ES-I3 (cell line): ENCODE results near the gene CHRM1.

Source experiments
- H3K36me3 ChIP-seq: 2 replicates; pipeline ENCODE4 v1.6.1; 2013; ENCODE audit warnings: mild to moderate bottlenecking, low read length, control low read depth, moderate library complexity; ENCODE audit not compliant: insufficient read depth
- H3K4me1 ChIP-seq: 2 replicates; pipeline ENCODE4 v1.6.1; 2013; ENCODE audit warnings: mild to moderate bottlenecking, control low read depth, low read length; ENCODE audit not compliant: insufficient read depth
- H3K9ac ChIP-seq: 2 replicates; pipeline ENCODE4 v1.6.1; 2013; ENCODE audit warnings: low read depth, mild to moderate bottlenecking, low read length, moderate library complexity
- H3K9me3 ChIP-seq: 2 replicates; pipeline ENCODE4 v1.6.1; 2013; ENCODE audit warnings: mild to moderate bottlenecking, low read length, moderate library complexity; ENCODE audit not compliant: control insufficient read depth, insufficient read depth

Gene CHRM1

GRCh38 chr11:62933285-62933684 is 12.1 kb upstream of the CHRM1 start:
- H3K4me1 ChIP-seq: peaks cover 16% of the 10 kb centered on the region
- no peaks in the 10 kb centered on the region for H3K36me3 ChIP-seq

GRCh38 chr11:62931499-62932278 is 10.5 kb upstream of the CHRM1 start:
- peaks cover 21% of the 10 kb centered on the region for H3K4me1 ChIP-seq

More at GRCh38 chr11:62933285-62933684, 12.1 kb upstream of the CHRM1 start:
- Histone ChIP-seq H3K9me3 (no peaks in the 10 kb centered on the region; the same call in 1 of the 2 replicates), H3K9ac (no peak overlapping the region)

GRCh38 chr11:62930666-62931065 is 9.5 kb upstream of the CHRM1 start:
- Histone ChIP-seq H3K4me1 (peaks cover 21% of the 10 kb centered on the region), H3K36me3 (no peaks in the 10 kb centered on the region), H3K9me3 (no peaks in the 10 kb centered on the region), H3K9ac (no peak overlapping the region)

More at GRCh38 chr11:62931499-62932278, 10.5 kb upstream of the CHRM1 start:
- H3K9ac ChIP-seq: no peak overlapping the region
- no peaks in the 10 kb centered on the region for H3K9me3 ChIP-seq
- no peaks in the 10 kb centered on the region for H3K36me3 ChIP-seq

GRCh38 chr11:62930157-62930556 is 9.0 kb upstream of the CHRM1 start:
- peaks cover 21% of the 10 kb centered on the region for H3K4me1 ChIP-seq
- H3K9ac ChIP-seq: no peak overlapping the region
- H3K36me3 ChIP-seq: no peaks in the 10 kb centered on the region

GRCh38 chr11:62928011-62928410 is 6.8 kb upstream of the CHRM1 start:
- Histone ChIP-seq H3K36me3 (no peaks in the 10 kb centered on the region), H3K4me1 (peaks cover 14% of the 10 kb centered on the region), H3K9ac (no peak overlapping the region), H3K9me3 (no peaks in the 10 kb centered on the region)

More at GRCh38 chr11:62930157-62930556, 9.0 kb upstream of the CHRM1 start:
- no peaks in the 10 kb centered on the region for H3K9me3 ChIP-seq

- peaks cover 17% of the 10 kb centered on the region for H3K4me1 ChIP-seq
- no peaks in the 10 kb centered on the region for H3K36me3 ChIP-seq
- peak overlapping the region; percentile 51 for H3K9ac ChIP-seq
- no peaks in the 10 kb centered on the region for H3K9me3 ChIP-seq
These were observed 5.7 kb upstream of the CHRM1 start for GRCh38 chr11:62926680-62927455.

- Histone ChIP-seq H3K9ac (peak overlapping the region; percentile 51), H3K9me3 (no peaks in the 10 kb centered on the region), H3K36me3 (no peaks in the 10 kb centered on the region)
These were observed 4.8 kb upstream of the CHRM1 start for GRCh38 chr11:62925745-62926679.

GRCh38 chr11:62925308-62925707 is 4.1 kb upstream of the CHRM1 start:
- Histone ChIP-seq H3K9me3 (no peaks in the 10 kb centered on the region), H3K36me3 (no peaks in the 10 kb centered on the region), H3K4me1 (peaks cover 9% of the 10 kb centered on the region), H3K9ac (peak overlapping the region; percentile 51; the same call in 1 of the 2 replicates)

More at GRCh38 chr11:62925745-62926679, 4.8 kb upstream of the CHRM1 start:
- peaks cover 9% of the 10 kb centered on the region for H3K4me1 ChIP-seq

GRCh38 chr11:62923601-62924411 is 2.6 kb upstream of the CHRM1 start:
- Histone ChIP-seq H3K36me3 (no peaks in the 10 kb centered on the region), H3K9ac (peak overlapping the region; percentile 60), H3K9me3 (no peaks in the 10 kb centered on the region), H3K4me1 (peaks cover 9% of the 10 kb centered on the region)

GRCh38 chr11:62922653-62923431 is 1.7 kb upstream of the CHRM1 start:
- Histone ChIP-seq H3K9me3 (no peaks in the 10 kb centered on the region), H3K4me1 (peaks cover 9% of the 10 kb centered on the region), H3K9ac (peak overlapping the region; percentile 60; the same call in 1 of the 2 replicates), H3K36me3 (no peaks in the 10 kb centered on the region)

GRCh38 chr11:62922189-62922589 is 1.0 kb upstream of the CHRM1 start:
- no peaks in the 10 kb centered on the region for H3K36me3 ChIP-seq
- no peak overlapping the region for H3K9ac ChIP-seq
- H3K4me1 ChIP-seq: peaks cover 3% of the 10 kb centered on the region; the same call in 1 of the 2 replicates
- H3K9me3 ChIP-seq: no peaks in the 10 kb centered on the region

GRCh38 chr11:62921573-62922188 is 518 bp upstream of the CHRM1 start:
- H3K4me1 ChIP-seq: peaks cover 3% of the 10 kb centered on the region; the same call in 1 of the 2 replicates
- H3K9ac ChIP-seq: no peak overlapping the region
- no peaks in the 10 kb centered on the region for H3K9me3 ChIP-seq
- H3K36me3 ChIP-seq: no peaks in the 10 kb centered on the region
